CD4-positive, alpha-beta memory T cell (primary cell): Measurements from ENCODE around the gene GPATCH4. TPM values are rescaled to one million over a fixed set of nuclear protein-coding genes. Genes with fewer than 3 reads are reported as not detected.
"Not testable (repeated sequence)": the region's sequence is repeated elsewhere in the genome, so short reads cannot be mapped to it uniquely, and the experiment has no call there.

ENCODE experiments used
- CTCF ChIA-PET: fragments of 350-600 bp; sonication (Branson Sonifier 250); formaldehyde crosslinking; loops from one replicate; lab custom pipeline; 2021; ENCODE audit warnings: inconsistent platforms; ENCODE audit not compliant: partially characterized antibody; lab: Charles Lee
- POLR2A ChIA-PET: fragments of 350-600 bp; sonication (Branson Sonifier 250); formaldehyde crosslinking; loops from one replicate; lab custom pipeline; 2021; ENCODE audit not compliant: partially characterized antibody; lab: Charles Lee
- DNase-seq, 5 donors: peaks; one replicate each; pipeline versions ENCODE4 v3.0.0 to v3.0.0-alpha.2; 2020 to 2022; ENCODE audit warnings: mixed read lengths in 1 of 5
- H3K27ac ChIP-seq: one replicate; pipeline ENCODE4 v1.7.0; 2013; ENCODE audit warnings: low read depth, low read length
- H3K27me3 ChIP-seq: 2 replicates; pipeline ENCODE4 v1.7.0; 2013; ENCODE audit warnings: mild to moderate bottlenecking, low read length, moderate library complexity; ENCODE audit not compliant: insufficient read depth
- H3K36me3 ChIP-seq: 2 replicates; pipeline ENCODE4 v1.7.0; 2013; ENCODE audit warnings: mild to moderate bottlenecking, low read length, moderate library complexity; ENCODE audit not compliant: insufficient read depth
- H3K4me1 ChIP-seq: 2 replicates; pipeline ENCODE4 v1.7.0; 2013; ENCODE audit warnings: mild to moderate bottlenecking, low read length, moderate library complexity; ENCODE audit not compliant: insufficient read depth
- H3K4me3 ChIP-seq, 2 donors: one replicate each; pipeline ENCODE4 v1.7.0; 2013; ENCODE audit warnings: low read length in 2 of 2, mild to moderate bottlenecking in 1 of 2
- H3K9me3 ChIP-seq, 2 donors: one replicate each; pipeline ENCODE4 v1.7.0; 2013; ENCODE audit warnings: low read length in 2 of 2, control low read depth in 1 of 2; ENCODE audit not compliant: control insufficient read depth in 1 of 2
- H3K27ac Mint-ChIP-seq, 7 donors: one replicate each; pipeline ENCODE4 v1.8.0; 2020 to 2021; ENCODE audit warnings: mixed read lengths in 7 of 7, mild to moderate bottlenecking in 6 of 7, inconsistent platforms in 3 of 7, moderate library complexity in 3 of 7
- H3K27me3 Mint-ChIP-seq, 2 donors: one replicate each; pipeline ENCODE4 v1.8.0; 2020 to 2021; ENCODE audit warnings: mixed read lengths in 2 of 2
- H3K36me3 Mint-ChIP-seq, 2 donors: one replicate each; pipeline ENCODE4 v1.8.0; 2020 to 2021; ENCODE audit warnings: mixed read lengths in 2 of 2, inconsistent platforms in 1 of 2, mild to moderate bottlenecking in 1 of 2
- H3K4me1 Mint-ChIP-seq, 4 donors: one replicate each; pipeline ENCODE4 v1.8.0; 2020 to 2021; ENCODE audit warnings: mixed read lengths in 4 of 4, mild to moderate bottlenecking in 1 of 4
- H3K4me3 Mint-ChIP-seq, 8 donors: one replicate each; pipeline ENCODE4 v1.8.0; 2020 to 2021; ENCODE audit warnings: mixed read lengths in 8 of 8, mild to moderate bottlenecking in 7 of 8, moderate library complexity in 6 of 8, inconsistent platforms in 3 of 8
- H3K9me3 Mint-ChIP-seq, 8 donors: one replicate each; pipeline ENCODE4 v1.8.0; 2020 to 2021; ENCODE audit warnings: mixed read lengths in 8 of 8, mild to moderate bottlenecking in 5 of 8, inconsistent platforms in 3 of 8, moderate library complexity in 1 of 8
- intact Hi-C: fragments of 100-400 bp; cut with micrococcal nuclease; formaldehyde crosslinking; loops from one replicate; pipeline ENCODE4 v1.15.1; 2023
- polyA plus RNA-seq, 2 donors: library from polyadenylated mRNA; unstranded; fragments of 300-500 nt; fragmentation: Illumina TruSeq; gene quantifications; one replicate each; pipeline ENCODE4 v1.2.3, GENCODE V29; 2021
- total RNA-seq, 2 experiments: library from RNA; stranded (reverse); gene quantifications; one replicate each; pipeline ENCODE4 v1.2.3, GENCODE V29; 2021

Gene GPATCH4
- total and polyA plus RNA-seq, 4 experiments from 2014 or later: 8.1 to 58.5 (median 28.8) TPM

DNA sequence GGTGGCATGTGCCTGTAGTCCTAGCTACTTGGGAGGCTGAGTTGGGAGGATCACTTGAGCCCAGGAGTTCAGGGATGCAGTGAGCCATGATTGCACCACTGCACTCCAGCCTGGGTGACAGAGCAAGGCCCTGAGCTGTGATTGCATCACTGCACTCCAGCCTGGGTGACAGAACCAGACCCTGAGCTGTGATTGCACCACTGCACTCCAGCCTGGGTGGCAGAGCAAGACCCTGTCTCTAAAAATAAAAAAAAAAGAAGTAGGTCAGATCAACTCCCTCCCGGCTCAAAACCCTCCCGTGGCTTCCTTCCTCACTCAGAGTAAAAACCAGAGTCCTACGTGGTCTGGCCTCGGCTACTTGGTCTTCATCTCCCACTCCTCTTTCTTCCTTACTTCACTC lies 48.3 kb downstream of the GPATCH4 start:
- H3K4me3 Mint-ChIP-seq, DNase-seq, H3K4me1 Mint-ChIP-seq, H3K9me3 ChIP-seq, H3K36me3 ChIP-seq, intact Hi-C loops, POLR2A ChIA-PET, H3K36me3 Mint-ChIP-seq, H3K9me3 Mint-ChIP-seq, H3K27ac ChIP-seq, H3K4me3 ChIP-seq, CTCF ChIA-PET, H3K4me1 ChIP-seq, H3K27me3 ChIP-seq, H3K27me3 Mint-ChIP-seq: not testable (repeated sequence)
- peak overlapping the region in 2 of 7 donors; percentile 54 to 82 for H3K27ac Mint-ChIP-seq

DNA sequence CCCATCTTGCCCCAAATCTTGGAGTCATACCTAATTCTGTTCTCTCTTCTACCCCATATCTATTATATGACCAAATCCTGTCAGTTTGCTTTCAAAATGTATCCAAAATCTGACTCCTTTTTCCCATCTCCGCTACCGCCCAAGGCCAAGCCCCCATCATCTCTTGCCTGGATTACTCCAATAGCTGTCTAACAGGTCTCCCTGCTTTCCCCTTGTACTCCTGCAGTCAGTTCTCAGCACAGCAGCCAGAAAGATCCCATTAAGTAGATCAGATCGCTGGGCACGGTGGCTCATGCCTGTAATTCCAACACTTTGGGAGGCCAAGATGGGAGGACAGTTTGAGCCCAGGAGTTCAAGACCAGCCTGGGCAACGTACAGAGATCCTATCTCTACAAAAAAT lies 48.8 kb downstream of the GPATCH4 start:
- Histone ChIP-seq H3K27me3 (no peaks in the 10 kb centered on the region), H3K36me3 (no peaks in the 10 kb centered on the region), H3K4me3 (no peak overlapping the region), H3K9me3 (no peaks in the 10 kb centered on the region), H3K4me1 (no peaks in the 10 kb centered on the region), H3K27ac (no peak overlapping the region)
- no peaks in the 10 kb centered on the region for H3K9me3 Mint-ChIP-seq
- peaks cover 2 to 5% (median 3%) of the 10 kb centered on the region in 4 donors for H3K4me1 Mint-ChIP-seq
- CTCF ChIA-PET: no interaction called here
- H3K36me3 Mint-ChIP-seq: no peaks in the 10 kb centered on the region
- H3K27ac Mint-ChIP-seq: no peak overlapping the region
- intact Hi-C loops: no loop called here
- no peaks in the 10 kb centered on the region for H3K27me3 Mint-ChIP-seq
- DNase-seq: no peak
- H3K4me3 Mint-ChIP-seq: no peak overlapping the region
- POLR2A ChIA-PET: no interaction called here

DNA sequence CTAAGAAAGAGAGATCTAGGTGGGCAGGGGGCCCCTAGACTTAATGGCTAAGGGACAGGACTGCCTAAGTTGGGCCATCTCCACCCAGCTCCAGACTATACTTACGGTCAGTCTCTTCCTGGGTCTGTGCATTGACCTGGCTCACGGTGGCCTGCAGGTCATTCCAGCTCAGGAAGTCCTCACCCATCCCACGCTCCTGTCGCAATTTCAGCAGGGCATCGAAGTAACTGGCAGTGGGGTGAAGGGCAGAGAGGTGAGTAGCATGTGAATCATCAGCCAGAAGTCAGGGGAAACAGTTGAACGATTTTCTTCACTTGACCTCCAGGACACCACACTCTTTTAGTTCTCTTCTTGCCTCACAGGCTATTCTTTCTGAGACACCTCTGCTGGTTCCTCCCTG lies 49.4 kb downstream of the GPATCH4 start:
- peaks cover 2 to 5% (median 3%) of the 10 kb centered on the region in 4 donors for H3K4me1 Mint-ChIP-seq
- Histone ChIP-seq H3K36me3 (no peaks in the 10 kb centered on the region), H3K27ac (no peak overlapping the region), H3K4me3 (no peak overlapping the region), H3K27me3 (no peaks in the 10 kb centered on the region), H3K4me1 (no peaks in the 10 kb centered on the region), H3K9me3 (no peaks in the 10 kb centered on the region)
- intact Hi-C loops: no loop called here
- no peak overlapping the region for H3K4me3 Mint-ChIP-seq
- no peaks in the 10 kb centered on the region for H3K9me3 Mint-ChIP-seq
- no peaks in the 10 kb centered on the region for H3K27me3 Mint-ChIP-seq
- CTCF ChIA-PET: no interaction called here
- no peak overlapping the region for H3K27ac Mint-ChIP-seq
- H3K36me3 Mint-ChIP-seq: no peaks in the 10 kb centered on the region
- DNase-seq: no peak
- POLR2A ChIA-PET: interaction anchor here (3.0 kb wide), 1 partner anchor 51 kb away, joined by 9 read pairs; the partner anchor contains the start of gene MEF2D

DNA sequence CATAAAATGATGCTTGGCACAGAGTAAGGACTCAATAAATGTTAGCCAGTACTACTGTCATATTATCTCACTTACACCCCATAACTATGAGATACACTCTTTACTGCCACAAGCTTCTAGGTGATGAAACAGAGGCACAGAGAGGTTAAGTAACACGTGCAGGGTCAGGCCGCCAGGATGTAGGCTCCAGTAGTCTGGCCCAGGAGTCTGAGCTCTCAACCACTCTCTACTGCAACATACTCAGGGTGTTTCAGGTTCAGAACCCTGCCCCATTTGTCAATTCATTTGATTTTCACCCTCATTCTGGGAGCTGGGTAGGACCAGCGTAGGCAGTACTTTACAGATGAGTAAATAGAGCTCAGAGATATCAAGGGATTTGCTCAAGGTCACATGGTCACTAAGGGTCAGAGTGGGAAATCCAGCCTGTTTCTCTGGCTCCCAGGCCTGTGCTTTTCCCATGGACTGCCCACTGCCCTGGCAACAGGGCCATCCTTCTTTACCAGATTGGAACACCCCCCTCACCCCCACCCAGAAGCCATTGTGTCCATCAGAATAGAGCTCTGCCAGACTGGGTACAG lies 50.1 kb downstream of the GPATCH4 start:
- no peak for DNase-seq
- Histone ChIP-seq H3K27ac (no peak overlapping the region), H3K27me3 (no peaks in the 10 kb centered on the region), H3K4me3 (no peak overlapping the region), H3K9me3 (no peaks in the 10 kb centered on the region), H3K36me3 (no peaks in the 10 kb centered on the region), H3K4me1 (no peaks in the 10 kb centered on the region)
- intact Hi-C loops: no loop called here
- H3K36me3 Mint-ChIP-seq: no peaks in the 10 kb centered on the region
- ChIA-PET CTCF (no interaction called here), POLR2A (interaction anchor here (3.0 kb wide), 1 partner anchor 50 kb away, joined by 9 read pairs; the partner anchor contains the start of gene MEF2D)
- no peaks in the 10 kb centered on the region for H3K27me3 Mint-ChIP-seq
- H3K4me3 Mint-ChIP-seq: no peak overlapping the region
- H3K9me3 Mint-ChIP-seq: no peaks in the 10 kb centered on the region
- peak overlapping the region in 2 of 7 donors; percentile 72 to 76 for H3K27ac Mint-ChIP-seq
- H3K4me1 Mint-ChIP-seq: peaks cover 2 to 5% (median 3%) of the 10 kb centered on the region in 4 donors

DNA sequence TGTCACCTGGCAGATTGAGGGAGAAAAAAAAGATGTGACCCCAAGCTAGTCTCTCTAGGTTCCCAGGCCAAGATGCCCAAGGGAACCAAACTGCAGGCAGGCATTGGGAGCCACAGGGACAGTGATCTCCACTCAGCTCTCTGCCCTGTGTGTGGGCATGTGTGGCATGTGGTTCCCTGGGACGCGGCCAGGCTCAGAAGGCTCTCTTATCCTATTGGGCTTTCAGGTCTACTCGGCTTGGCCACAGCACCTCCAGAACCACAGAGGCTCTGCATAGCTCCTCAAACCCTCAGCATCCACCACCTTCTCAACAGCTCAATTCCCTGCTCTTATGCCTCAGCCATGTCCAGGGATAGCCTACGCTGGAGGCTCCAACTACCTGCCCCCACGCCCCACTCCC lies 50.9 kb downstream of the GPATCH4 start:
- no peak overlapping the region for H3K4me3 Mint-ChIP-seq
- Histone ChIP-seq H3K36me3 (no peaks in the 10 kb centered on the region), H3K9me3 (no peaks in the 10 kb centered on the region), H3K27ac (no peak overlapping the region), H3K4me3 (no peak overlapping the region), H3K27me3 (no peaks in the 10 kb centered on the region), H3K4me1 (no peaks in the 10 kb centered on the region)
- H3K9me3 Mint-ChIP-seq: no peaks in the 10 kb centered on the region
- H3K27ac Mint-ChIP-seq: peak overlapping the region in 1 of 7 donors; percentile 25
- CTCF ChIA-PET: no interaction called here
- no peaks in the 10 kb centered on the region for H3K27me3 Mint-ChIP-seq
- H3K36me3 Mint-ChIP-seq: no peaks in the 10 kb centered on the region
- no peak for DNase-seq
- H3K4me1 Mint-ChIP-seq: peaks cover 2 to 5% (median 3%) of the 10 kb centered on the region in 4 donors
- POLR2A ChIA-PET: interaction anchor here (1.0 to 3.0 kb wide), 2 partner anchors 50 to 61 kb away, joined by 3 to 9 read pairs; partner anchors contain the start of gene MEF2D
- intact Hi-C loops: no loop called here

DNA sequence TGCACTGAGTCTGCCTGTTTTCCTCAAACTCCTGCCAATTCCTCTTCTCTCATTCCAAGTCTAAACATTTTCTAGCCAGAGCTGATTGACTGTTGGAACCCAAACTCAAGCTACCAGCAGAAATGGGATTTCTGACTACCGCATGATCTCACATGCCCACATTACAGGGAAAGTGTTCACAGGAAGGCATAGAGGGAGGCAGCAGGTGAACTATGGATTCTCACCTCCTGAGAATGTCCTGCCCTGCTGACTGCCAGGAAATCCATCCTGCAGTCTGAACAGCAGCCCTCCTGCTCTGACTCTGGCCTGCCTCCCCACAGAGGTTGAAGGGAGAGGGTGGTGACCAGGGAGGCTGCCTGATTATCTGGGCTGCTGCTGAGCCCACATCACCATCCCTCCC lies 51.4 kb downstream of the GPATCH4 start:
- Histone ChIP-seq H3K27me3 (no peaks in the 10 kb centered on the region), H3K9me3 (no peaks in the 10 kb centered on the region), H3K4me1 (no peaks in the 10 kb centered on the region), H3K36me3 (no peaks in the 10 kb centered on the region), H3K4me3 (no peak overlapping the region), H3K27ac (no peak overlapping the region)
- intact Hi-C loops: no loop called here
- Mint-ChIP-seq H3K4me3 (no peak overlapping the region), H3K36me3 (no peaks in the 10 kb centered on the region), H3K4me1 (peaks cover 3 to 5% (median 4%) of the 10 kb centered on the region in 4 donors), H3K9me3 (no peaks in the 10 kb centered on the region), H3K27ac (no peak overlapping the region), H3K27me3 (no peaks in the 10 kb centered on the region)
- ChIA-PET POLR2A (interaction anchor here (1.0 to 3.0 kb wide), 2 partner anchors 49 to 61 kb away, joined by 3 to 9 read pairs; partner anchors contain the start of gene MEF2D), CTCF (no interaction called here)
- no peak for DNase-seq

DNA sequence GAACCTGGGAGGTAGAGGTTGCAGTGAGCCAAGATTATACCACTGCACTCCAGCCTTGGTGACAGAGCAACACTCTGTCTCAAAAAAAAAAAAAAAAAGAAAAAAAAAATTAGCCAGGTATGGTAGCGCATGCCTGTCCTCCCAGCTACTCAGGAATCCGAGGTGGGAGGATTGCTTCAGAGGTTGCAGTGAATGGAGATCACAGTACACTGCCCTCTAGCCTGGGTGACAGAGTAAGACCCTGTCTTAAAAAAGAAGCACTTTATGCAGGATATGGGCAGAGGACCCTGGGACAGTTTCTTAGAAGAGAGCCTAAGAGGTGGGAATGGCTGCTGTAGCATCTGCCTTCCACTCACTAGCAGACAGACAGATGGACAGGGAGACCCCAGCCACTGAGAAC lies 51.9 kb downstream of the GPATCH4 start:
- Histone ChIP-seq H3K4me3 (no peak overlapping the region), H3K4me1 (no peaks in the 10 kb centered on the region), H3K27ac (no peak overlapping the region), H3K27me3 (no peaks in the 10 kb centered on the region), H3K9me3 (no peaks in the 10 kb centered on the region), H3K36me3 (no peaks in the 10 kb centered on the region)
- Mint-ChIP-seq H3K27me3 (no peaks in the 10 kb centered on the region), H3K4me3 (no peak overlapping the region), H3K36me3 (no peaks in the 10 kb centered on the region), H3K4me1 (peaks cover 3 to 5% (median 4%) of the 10 kb centered on the region in 4 donors), H3K27ac (no peak overlapping the region), H3K9me3 (no peaks in the 10 kb centered on the region)
- no peak for DNase-seq
- ChIA-PET CTCF (no interaction called here), POLR2A (interaction anchor here (1.0 to 3.0 kb wide), 2 partner anchors 49 to 61 kb away, joined by 3 to 9 read pairs; partner anchors contain the start of gene MEF2D)
- intact Hi-C loops: no loop called here
